Inflammatory macrophage (primary cell): ENCODE results near the gene MYO9A.

Experiments used
- DNase-seq, 2 donors: peaks; one replicate each; pipeline ENCODE4 v3.0.0-alpha.2; 2020 to 2022

MYO9A gene

DNA sequence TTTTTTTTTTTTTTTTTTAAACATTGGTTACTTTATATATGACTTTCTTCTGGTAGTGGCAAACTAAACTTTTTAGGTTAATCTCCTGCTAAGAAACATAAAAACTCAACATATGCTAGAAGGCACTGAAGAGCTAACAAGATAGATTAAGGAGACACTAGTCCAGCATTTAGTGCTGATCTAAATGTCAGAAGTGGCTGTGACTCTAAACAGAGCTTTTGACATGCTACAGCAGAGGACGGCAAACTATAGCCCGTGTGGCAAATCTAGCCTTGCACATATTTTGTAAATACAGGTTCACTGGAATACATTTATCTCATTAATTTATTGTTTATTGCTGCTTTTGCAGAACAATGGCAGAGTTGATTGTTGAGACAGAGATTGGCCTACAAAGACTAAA is 287.0 kb downstream of the MYO9A start:
- DNase-seq = no peak

DNA sequence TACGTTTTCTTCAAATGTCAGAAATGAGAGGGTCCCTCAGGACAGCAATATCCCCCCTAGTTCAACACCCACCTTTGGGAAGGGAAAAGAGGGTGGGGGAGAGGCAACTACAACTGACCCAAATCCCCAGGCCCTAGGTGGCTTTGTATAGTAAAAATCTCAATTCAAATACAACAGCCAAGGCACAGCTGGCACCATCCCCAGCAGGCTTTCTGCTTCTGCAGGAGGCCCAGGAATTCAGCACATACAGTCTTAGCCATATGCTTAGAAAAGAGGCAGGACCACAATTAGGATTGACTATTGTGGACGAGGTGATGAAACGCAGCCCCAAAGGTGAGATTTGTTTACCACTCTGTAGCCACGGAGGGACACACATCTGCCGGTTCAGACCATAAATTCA is 291.8 kb downstream of the MYO9A start:
- DNase-seq = no peak

DNA sequence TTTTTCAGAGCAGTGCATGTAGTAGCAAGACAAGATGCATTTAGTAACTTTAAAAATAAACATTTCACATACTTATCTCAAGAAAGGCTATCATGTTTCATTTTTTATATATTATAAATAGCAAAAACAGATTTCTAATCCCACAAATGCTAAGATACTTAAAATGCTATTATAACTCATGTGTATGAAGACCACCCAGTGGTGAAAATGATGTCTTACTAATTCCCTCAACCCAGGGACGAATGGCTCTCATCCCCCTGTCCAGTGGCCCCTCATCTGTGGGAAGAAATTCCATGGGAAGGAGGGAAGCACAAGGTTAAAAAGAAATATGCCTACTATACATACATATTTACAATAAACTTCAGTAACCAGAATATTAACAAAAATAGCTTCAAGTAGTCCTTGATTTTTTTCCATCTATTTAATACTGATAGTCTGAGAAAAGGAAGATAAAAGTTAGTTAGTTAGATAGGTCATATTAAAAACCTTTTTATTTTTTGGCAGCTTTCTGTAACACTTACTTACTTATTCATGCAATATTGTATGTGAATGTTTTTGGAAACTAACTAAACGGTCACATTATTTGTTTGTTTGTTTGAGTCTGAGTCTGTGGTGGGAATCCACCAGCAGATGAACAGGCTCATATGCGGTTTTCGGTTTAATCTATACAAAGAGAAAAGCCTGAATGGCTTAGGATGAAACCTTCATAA is 292.8 kb downstream of the MYO9A start:
- DNase-seq = no peak

DNA sequence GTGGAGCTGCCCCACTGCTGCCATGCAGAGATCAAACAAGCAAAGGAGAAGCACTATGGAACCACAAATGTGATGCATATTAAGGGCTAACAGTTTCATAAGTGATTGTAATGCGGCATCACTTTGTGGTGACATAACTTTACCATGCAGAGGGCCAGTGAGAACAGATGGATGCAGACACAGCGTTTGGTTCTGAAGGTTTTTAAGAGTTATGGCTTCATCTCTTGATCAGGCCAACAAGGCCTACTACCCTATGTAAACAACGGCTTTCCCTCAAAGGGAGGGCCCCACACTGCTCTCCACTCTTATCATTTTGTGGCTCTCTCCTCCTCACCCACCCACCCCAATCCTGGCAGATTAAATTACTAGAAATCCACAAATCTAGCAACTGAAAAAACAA is 294.1 kb downstream of the MYO9A start:
- no peak for DNase-seq

DNA sequence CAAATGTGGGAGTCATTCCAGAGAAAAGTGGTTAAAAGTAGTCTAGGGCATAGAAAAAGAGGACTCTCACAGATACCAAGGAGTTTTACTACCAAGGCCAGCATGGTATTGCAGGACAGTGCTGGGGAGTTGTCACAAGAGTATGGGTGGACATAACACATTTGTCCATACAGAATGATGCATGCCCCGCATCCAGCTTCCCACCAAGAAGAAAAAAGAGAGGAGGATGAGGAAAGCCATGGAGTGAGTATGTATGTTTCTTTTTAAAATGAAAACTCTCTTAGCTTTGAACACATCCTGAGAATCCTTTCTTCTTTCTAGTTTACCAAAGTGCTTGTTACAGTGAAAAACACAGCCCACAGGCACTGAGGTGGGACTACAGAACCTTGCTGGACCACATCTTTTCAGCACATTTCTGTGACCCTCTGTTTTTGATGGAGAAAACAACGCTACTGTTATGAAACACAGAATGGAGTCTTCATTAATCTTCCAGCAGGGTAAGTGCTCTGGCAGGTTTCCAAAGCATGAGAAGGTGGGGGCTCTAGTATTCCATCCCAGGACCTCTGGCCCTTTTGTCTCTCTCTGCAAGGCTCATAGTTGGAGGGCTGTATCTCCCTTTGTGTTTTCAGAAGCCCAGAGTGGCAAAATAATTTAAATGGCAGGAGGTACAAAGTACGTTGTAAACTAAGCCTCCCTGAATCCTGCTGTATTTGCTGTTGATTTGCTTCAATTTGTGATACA is 294.9 kb downstream of the MYO9A start:
- no peak for DNase-seq

DNA sequence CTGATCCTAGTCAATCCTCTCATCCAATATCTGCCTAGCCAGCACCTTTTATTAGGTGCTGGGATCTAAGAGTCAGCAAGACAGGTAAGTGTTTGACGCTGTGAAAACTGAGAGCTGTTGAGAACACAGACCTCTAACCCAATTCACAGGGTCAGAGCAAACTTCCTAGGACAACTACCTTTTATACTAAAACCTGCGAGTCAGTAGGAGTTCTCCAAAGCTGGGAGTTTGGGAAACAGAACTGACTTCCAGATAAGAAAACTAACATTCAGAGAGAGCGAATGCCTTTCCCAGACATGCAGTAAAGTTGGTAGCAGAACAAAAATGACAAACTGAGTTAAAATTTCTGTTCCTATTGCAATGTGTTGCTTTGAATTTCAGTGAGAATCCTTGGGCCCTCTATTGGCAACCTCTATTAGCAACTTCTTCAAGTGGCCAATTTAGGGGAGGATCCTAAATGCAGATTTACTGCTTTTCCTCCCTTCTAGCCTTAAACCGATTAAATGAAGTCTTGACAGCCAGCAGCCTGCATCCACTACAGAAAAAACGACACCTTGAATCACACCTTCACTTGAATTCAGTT is 296.3 kb downstream of the MYO9A start:
- no peak for DNase-seq

DNA sequence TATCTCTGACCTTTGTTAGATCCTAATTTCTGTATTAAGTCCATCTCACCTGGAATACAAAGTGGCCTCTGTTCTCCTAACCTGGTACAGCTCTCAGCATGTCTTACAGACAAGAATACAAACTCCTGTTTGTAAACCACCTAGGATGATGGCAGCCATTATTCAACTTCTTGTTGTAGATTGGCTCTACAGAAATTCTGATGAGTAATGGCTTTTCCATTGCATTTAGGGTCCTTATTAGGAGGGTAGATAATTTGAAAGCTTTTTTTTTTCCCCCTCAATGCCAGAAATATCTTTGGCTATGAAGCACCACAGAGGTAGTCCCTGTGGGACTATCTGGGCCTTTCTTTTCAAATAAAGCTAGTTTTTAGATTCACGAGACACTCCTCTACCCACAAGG is 297.8 kb downstream of the MYO9A start:
- no peak for DNase-seq

DNA sequence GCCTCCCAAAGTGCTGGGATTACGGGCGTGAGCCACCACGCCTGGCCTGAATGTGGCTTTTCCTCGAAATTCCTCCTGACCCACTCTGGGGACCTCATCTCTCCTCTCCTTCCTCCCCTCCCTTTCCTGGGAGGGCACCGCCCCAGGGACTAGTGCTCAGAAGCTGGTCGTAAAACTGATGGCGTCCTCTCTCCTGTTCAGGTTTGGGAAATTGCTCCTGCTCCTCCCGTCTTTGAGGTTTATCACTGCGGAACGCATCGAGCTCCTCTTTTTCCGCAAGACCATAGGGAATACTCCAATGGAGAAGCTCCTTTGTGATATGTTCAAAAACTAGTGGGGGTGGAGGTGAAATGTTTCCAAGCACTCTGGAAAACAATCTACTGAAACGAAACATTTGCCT is 300.6 kb downstream of the MYO9A start:
- DNase-seq = no peak

DNA sequence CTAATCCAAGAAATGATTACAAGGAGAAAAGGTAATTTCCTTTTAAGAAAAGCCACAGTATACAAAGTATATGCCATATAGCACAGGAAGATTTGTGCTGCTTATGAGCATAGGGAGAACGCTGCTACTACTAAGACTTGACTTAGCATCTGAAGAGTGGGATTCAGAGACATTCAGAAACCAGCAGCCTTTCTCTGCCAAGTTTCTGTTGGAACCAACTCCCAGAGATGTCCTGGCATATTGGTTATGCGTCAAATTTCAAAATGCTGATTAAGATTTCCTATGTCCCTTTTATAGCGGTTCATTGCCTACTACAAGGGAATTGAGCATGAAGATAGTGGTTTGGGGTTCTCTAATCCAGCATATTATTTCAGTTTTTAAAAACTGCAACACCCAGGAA is 302.6 kb downstream of the MYO9A start:
- no peak for DNase-seq

DNA sequence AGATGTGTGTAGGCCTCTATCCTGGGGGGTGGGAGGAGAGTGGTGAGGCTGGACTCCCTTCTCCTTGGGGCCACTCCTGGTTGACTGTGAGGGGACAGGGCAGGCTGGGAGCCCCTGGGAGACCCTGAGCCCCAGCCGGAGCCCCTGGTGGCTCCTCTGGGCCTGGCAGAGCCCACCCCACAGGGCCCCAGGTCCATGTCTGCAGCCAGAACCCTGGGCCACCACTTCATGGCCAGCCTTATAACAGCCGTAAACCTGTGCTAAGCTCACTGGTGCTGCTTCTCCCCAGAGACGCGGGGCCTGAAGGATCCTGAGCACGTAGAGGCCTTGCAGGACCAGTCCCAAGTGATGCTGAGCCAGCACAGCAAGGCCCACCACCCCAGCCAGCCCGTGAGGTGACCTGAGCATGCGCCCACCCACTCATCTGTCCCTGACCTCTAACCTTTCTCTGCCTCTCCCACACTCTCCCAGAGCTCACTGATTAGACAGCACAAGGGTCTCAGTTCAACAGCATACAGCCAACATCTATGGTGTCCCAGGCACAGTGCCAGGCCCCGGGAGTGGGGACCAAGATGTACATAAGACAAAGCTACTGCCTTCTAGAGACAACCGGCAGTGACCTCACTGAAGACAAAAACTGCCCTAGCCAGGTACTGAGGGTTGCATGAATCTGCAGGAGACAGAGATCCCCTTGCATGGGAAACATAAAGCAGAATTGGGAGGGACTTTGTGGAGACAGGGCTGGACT is 304.1 kb downstream of the MYO9A start:
- no peak for DNase-seq

DNA sequence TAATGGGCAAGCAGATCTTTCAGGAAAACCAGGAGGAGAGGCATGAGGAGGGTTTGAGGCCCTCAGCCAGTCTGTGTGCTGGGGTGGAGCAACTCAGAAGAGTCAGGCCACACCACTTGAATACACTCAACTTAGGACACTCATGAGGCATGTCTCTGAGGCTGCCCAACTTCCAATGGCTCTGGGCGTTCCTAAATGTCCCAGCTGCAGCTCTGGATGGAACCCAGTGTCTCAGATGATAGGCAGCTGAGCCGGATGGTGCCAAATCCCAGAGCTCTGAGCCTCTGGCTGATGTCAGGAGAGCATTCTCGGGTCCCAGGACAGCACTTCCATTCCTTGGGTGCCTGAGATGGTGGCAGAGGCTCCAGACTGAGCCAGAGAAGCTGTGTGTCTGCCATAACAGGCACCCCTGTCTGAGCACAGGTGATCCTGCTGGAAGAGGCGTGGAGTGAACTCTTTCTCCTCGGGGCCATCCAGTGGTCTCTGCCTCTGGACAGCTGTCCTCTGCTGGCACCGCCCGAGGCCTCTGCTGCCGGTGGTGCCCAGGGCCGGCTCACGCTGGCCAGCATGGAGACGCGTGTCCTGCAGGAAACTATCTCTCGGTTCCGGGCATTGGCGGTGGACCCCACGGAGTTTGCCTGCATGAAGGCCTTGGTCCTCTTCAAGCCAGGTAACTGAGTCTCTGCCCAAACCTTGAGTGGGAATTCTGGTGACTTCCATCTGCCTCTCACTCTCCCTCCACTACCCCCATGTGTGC is 304.8 kb downstream of the MYO9A start:
- no peak for DNase-seq

DNA sequence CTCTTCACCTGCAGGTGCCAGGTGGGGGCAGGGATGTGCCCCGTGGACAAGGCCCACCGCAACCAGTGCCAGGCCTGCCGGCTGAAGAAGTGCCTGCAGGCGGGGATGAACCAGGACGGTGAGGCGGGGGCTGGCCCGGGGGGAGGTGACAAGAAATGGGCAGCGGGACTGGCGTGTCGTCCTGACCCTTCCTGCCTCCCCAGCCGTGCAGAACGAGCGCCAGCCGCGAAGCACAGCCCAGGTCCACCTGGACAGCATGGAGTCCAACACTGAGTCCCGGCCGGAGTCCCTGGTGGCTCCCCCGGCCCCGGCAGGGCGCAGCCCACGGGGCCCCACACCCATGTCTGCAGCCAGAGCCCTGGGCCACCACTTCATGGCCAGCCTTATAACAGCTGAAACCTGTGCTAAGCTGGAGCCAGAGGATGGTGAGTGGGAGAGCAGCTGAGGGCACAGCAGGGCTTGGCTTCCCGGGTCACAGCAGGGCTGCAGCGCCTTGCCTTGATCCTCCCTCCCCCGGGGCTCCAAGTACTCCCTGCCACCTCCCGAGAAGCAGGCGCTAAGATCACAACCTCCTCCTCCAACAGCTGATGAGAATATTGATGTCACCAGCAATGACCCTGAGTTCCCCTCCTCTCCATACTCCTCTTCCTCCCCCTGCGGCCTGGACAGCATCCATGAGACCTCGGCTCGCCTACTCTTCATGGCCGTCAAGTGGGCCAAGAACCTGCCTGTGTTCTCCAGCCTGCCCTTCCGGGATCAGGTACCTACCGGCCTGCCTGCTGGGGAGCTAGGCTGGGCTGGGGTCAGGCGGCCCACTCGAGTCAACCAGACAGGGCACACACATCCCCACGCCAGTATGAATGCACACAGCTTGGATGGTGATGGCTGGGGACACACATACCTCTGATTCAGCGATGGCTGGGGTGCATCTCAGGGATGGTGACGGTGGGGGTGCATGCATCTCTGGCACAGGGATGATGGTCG is 305.9 kb downstream of the MYO9A start:
- DNase-seq = no peak

DNA sequence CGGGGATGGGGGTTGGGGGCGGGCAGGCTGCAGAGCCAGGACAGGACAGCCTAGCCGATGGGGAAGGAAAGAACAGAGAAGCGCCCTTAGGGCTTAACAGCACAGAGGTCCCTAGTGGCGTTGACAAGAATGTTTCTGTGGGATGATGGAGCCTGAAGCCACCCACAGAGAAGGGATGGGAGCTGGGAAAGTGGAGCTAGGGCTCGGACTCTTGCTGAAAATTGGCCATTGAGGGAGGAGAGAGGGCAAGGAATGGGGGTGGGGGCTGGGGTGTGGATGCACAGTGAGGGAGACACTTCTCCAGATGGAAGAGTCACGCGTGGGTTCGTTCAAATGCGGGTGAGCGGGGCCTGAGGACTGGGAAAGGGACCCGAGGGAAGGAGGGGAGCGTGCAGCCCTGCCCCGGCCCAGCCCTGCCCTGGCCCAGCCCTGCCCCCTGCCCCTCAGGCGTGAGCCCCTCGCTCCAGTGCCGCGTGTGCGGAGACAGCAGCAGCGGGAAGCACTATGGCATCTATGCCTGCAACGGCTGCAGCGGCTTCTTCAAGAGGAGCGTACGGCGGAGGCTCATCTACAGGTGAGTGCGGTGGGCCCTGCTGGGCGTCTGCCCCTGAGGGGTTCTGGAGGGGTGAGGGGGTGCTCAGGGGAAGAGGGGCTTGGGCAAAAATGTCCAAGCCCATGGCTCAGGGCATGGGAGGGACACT is 306.8 kb downstream of the MYO9A start:
- no peak for DNase-seq

DNA sequence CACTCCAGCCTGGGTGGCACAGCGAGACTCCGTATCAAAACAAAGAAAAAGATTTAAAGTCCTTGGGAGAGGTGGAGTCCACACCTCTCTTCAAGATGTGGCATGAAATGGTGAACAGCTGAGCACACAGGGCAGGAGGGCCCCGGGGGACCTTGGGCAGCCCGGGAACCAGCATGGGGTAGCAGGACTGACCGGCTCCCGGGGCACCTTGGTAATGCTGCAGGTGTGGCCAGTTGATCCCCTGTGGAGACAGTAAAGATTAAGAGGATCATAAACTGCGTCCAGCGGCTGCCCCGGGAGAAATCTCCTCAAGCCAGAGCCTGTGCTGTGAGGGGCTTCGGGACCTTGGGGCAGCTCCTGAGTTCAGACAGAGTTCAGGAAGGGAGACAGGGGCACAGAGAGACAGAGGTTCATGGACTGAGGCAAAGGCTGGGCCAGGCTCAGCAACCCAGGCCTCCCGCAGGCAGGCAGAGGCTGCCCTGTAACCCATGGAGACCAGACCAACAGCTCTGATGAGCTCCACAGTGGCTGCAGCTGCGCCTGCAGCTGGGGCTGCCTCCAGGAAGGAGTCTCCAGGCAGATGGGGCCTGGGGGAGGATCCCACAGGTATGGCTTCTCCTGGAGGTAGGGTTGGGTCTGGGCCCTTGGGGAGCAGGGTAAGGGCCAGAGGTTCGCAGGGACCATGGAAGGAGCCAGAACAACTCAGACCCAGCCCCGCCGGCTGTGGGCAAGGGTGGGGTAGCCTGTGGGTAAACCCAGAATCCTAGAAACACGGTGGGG is 307.5 kb downstream of the MYO9A start, which contains the start of gene NR2E3:
TSS of gene NR2E3 (plus strand) at position 299 of the 780 bp plus-strand sequence. CDS start at position 489, 190 bp downstream.
- DNase-seq = no peak

DNA sequence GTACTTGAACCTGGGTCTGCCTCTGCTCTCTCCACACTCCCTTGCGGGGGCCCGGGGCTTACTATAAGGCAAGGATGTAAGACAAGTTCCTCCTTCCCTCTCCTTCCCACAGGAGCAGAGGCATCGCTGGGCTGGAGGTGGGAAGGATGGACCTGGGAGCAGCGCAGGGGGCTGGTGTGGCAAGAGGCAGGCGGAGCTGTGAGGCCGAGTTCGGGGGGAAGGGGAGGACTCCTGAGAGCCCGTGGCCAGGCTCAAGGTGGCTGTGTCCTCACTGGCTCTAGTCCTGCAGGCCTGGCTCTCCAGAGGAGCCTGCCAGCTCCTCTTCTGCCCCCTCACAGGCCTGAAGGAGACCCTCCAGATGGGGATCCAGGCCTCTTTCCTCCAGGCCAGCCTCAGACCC is 308.6 kb downstream of the MYO9A start:
- DNase-seq = no peak

DNA sequence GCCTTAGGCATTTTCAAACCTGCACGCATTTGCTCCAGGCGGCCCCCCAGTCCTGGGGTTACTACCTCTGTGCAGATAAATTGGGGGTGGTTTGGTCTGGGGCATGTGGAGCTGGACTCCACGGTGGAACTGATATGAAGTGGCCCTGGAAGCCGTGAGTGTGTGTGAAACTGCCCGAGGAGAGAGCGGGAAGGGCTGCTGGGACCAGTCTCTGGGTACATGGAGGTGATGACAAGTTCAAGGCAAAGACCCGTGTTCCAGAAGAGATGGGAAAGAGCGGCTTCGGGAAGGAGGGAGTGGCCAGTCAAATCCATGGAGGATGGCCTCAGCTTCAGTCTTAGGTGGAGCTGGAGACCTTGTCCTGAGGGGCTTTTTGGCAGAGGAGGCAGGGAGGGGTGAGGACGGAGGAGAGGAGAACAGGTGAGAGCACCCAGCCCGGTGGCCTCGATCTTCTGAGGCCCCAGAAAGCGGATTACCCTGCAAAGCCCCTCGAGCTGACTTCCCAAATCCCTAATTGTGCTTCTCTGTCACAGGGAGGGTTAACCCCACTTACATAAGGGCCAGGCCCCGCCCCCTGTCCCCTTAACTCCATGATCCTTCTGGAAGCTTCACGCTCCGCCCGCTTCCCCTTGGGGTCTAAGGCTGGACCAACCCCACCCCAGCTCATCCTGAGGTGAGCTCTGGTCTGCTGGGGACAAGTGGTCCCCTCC is 309.5 kb downstream of the MYO9A start:
- no peak for DNase-seq

DNA sequence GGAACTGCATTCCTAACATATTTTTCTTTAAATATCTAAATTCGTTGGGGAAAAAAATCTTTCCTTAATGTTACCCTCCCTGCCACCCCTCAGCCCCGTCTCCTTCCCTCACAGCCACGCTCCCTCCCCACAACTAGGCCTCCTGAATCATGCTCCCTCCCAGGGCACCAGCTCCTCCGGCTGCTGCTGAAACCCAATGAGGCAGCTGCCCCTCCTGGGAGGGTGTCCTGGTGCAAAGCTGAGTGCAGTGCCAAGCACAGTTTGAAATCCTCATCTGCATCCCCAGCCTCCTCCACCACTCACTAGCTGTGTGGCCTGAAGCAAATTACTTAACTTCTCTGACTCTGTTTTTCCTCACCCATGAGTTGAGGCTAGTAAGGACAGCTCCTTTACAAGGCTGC is 310.3 kb downstream of the MYO9A start:
- DNase-seq = no peak

DNA sequence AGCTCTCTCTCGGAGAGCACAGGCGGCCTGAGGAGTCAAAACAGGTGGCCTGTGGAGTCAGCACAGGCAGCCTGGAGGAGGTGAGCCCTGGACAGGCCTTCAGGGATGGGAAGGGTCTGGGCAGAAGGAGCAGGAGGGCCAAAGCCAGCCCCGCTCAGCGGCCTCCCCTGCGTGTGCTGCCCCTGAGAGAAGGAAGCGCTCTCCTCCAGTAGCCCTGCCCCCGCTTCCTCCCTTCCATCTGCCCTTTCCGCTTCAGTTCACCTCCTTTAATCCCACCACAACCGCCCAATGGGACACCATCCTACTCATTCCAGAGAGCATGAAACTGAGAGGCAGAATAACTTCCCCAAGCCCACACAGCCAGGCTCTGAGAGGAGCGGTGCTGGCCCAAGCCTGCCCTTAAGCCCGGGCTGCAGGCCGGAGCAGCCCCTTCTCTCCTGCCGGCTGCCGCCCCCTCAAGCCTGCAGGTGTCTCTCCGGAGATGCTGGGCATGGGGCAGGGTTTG is 310.8 kb downstream of the MYO9A start:
- DNase-seq = no peak

DNA sequence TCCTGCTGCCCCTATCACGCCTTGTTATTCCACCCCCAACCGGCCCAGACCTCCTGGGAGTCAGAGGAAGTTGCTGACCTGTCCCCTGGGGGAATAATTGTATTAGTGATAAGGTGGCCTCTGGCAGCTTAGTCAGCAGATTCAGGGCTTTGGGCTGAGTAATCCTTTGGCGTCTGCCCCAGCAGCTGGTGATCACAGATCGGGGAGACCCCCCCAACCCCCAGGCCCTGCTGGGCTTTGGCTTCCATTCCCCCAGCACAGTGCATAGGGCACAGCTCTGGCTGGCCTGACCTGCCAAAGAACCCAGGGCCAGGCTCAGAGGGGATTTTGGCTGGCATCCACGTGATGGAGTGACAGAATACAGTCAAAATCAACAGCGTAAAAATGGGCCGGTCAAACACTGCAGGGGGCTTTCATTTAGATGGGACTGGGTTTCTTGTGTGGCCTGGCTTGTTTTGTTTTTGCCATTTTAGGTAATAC is 311.5 kb downstream of the MYO9A start:
- DNase-seq = no peak
